CD14-positive monocyte (primary cell): ENCODE measurements around the gene RPL27. TPM values are rescaled to one million over a fixed set of nuclear protein-coding genes. Genes with fewer than 3 reads are reported as not detected.

Experiments
- DNase-seq, 3 donors: peaks; one replicate each; pipeline ENCODE4 v3.0.0-alpha.2; 2011 to 2022
- H2AFZ ChIP-seq: 2 replicates; pipeline ENCODE4 v1.6.0; 2012; ENCODE audit warnings: mild to moderate bottlenecking, low read depth, low read length, inconsistent platforms; ENCODE audit not compliant: insufficient read depth, poor library complexity, severe bottlenecking
- H3K27ac ChIP-seq, 2 donors: 1 replicate in 1 of 2; 2 replicates in 1 of 2; pipeline ENCODE4 v1.5.1; 2012 to 2013; ENCODE audit warnings: low read length in 2 of 2, control low read depth in 1 of 2, inconsistent platforms in 1 of 2, low read depth in 1 of 2, mild to moderate bottlenecking in 1 of 2
- H3K27me3 ChIP-seq, 2 donors: one replicate each; pipeline versions ENCODE4 v1.6.0 to v1.6.1; 2011 to 2013; ENCODE audit warnings: low read length in 2 of 2; ENCODE audit not compliant: control insufficient read depth in 2 of 2, insufficient read depth in 2 of 2
- H3K36me3 ChIP-seq, 2 donors: replicated peaks in 1 of 2; 1 replicate in 1 of 2; 2 replicates in 1 of 2; pipeline versions ENCODE4 v1.5.1 to v1.6.1; 2012 to 2013; ENCODE audit warnings: low read length in 2 of 2, control low read depth in 1 of 2, inconsistent platforms in 1 of 2, mild to moderate bottlenecking in 1 of 2; ENCODE audit not compliant: insufficient read depth in 2 of 2, control insufficient read depth in 1 of 2
- H3K4me1 ChIP-seq, 2 donors: 1 replicate in 1 of 2; 2 replicates in 1 of 2; pipeline versions ENCODE4 v1.5.1 to v1.6.1; 2012 to 2013; ENCODE audit warnings: low read length in 2 of 2, control low read depth in 1 of 2, inconsistent platforms in 1 of 2, mild to moderate bottlenecking in 1 of 2, moderate library complexity in 1 of 2; ENCODE audit not compliant: insufficient read depth in 2 of 2, control insufficient read depth in 1 of 2
- H3K4me2 ChIP-seq: replicated peaks from 2 replicates; pipeline ENCODE3; 2012; ENCODE audit warnings: low read length, moderate library complexity, mild to moderate bottlenecking; ENCODE audit not compliant: poor library complexity, severe bottlenecking; ENCODE audit errors: extremely low read depth
- H3K4me3 ChIP-seq, 3 experiments: fragments of 200-600 bp in 1 of 3; sonication (generic) in 1 of 3; replicated peaks in 1 of 3; 1 replicate in 2 of 3; 2 replicates in 1 of 3; pipeline ENCODE4 v1.5.1; 2011 to 2013; ENCODE audit warnings: low read length in 3 of 3, mild to moderate bottlenecking in 3 of 3, control low read depth in 2 of 3, low read depth in 2 of 3, inconsistent platforms in 1 of 3, moderate library complexity in 1 of 3
- H3K79me2 ChIP-seq: 2 replicates; pipeline ENCODE4 v1.6.0; 2012; ENCODE audit warnings: mild to moderate bottlenecking, control low read depth, inconsistent platforms, low read length, moderate library complexity; ENCODE audit not compliant: insufficient read depth
- H3K9ac ChIP-seq: 2 replicates; pipeline ENCODE4 v1.6.0; 2017; ENCODE audit warnings: low read length, mild to moderate bottlenecking; ENCODE audit not compliant: insufficient read depth, poor library complexity, severe bottlenecking
- H3K9me3 ChIP-seq, 2 donors: replicated peaks in 1 of 2; 1 replicate in 1 of 2; 2 replicates in 1 of 2; pipeline versions ENCODE4 v1.5.1 to v1.6.1; 2012 to 2013; ENCODE audit warnings: low read length in 2 of 2, control low read depth in 1 of 2; ENCODE audit not compliant: control insufficient read depth in 1 of 2, insufficient read depth in 1 of 2
- H4K20me1 ChIP-seq: 2 replicates; pipeline ENCODE4 v1.6.0; 2012; ENCODE audit warnings: mild to moderate bottlenecking, low read length, control low read depth, moderate library complexity; ENCODE audit not compliant: insufficient read depth
- H3K27ac Mint-ChIP-seq, 7 donors: one replicate each; pipeline ENCODE4 v1.8.0; 2020; ENCODE audit warnings: mild to moderate bottlenecking in 7 of 7, mixed read lengths in 7 of 7, moderate library complexity in 6 of 7, inconsistent platforms in 2 of 7
- H3K27me3 Mint-ChIP-seq, 3 donors: one replicate each; pipeline ENCODE4 v1.8.0; 2021 to 2022; ENCODE audit warnings: low read depth in 3 of 3, mild to moderate bottlenecking in 3 of 3, mixed read lengths in 3 of 3, moderate library complexity in 3 of 3, inconsistent platforms in 1 of 3
- H3K36me3 Mint-ChIP-seq, 2 donors: one replicate each; pipeline ENCODE4 v1.8.0; 2020; ENCODE audit warnings: mixed read lengths in 2 of 2, inconsistent platforms in 1 of 2, mild to moderate bottlenecking in 1 of 2
- H3K4me1 Mint-ChIP-seq: one replicate; pipeline ENCODE4 v1.8.0; 2020; ENCODE audit warnings: mild to moderate bottlenecking, mixed read lengths
- H3K4me3 Mint-ChIP-seq, 2 donors: one replicate each; pipeline ENCODE4 v1.8.0; 2020; ENCODE audit warnings: mild to moderate bottlenecking in 2 of 2, mixed read lengths in 2 of 2, moderate library complexity in 1 of 2
- H3K9me3 Mint-ChIP-seq, 7 donors: one replicate each; pipeline ENCODE4 v1.8.0; 2020 to 2022; ENCODE audit warnings: mixed read lengths in 7 of 7, mild to moderate bottlenecking in 6 of 7, moderate library complexity in 6 of 7, inconsistent platforms in 2 of 7
- WGBS: methylation state at CpG from one replicate; pipeline ENCODE4 v1.1.5; 2013; ENCODE audit warnings: missing lambda C conversion rate; ENCODE audit not compliant: insufficient coverage; 5-methylcytosine and 5-hydroxymethylcytosine counted together
- intact Hi-C, 2 donors: fragments of 100-400 bp; cut with micrococcal nuclease; formaldehyde crosslinking; loops; one replicate each; pipeline versions ENCODE4 v1.15.0 to v1.15.1; 2023
- polyA plus RNA-seq, 3 donors: library from polyadenylated mRNA; depleted of rRNA in 1 of 3; unstranded in 2 of 3; stranded (reverse) in 1 of 3; fragments of 300-500 nt in 2 of 3; fragments of >200 nt in 1 of 3; fragmentation: Illumina TruSeq in 2 of 3; gene quantifications; 1 replicate in 2 of 3; 2 replicates in 1 of 3; pipeline ENCODE4 v1.2.3, GENCODE V29; 2012 to 2021
- TF ChIP-seq, protein P1 (sequence below): fragments of 200-600 bp; IDR thresholded peaks from one replicate; pipeline ENCODE4 v1.8.0; 2022; ENCODE audit warnings: antibody characterized with exemption, mild to moderate bottlenecking

RPL27 gene
- polyA plus RNA-seq, 3 donors, result 1,073 to 2,156 (median 1,232) TPM

DNA sequence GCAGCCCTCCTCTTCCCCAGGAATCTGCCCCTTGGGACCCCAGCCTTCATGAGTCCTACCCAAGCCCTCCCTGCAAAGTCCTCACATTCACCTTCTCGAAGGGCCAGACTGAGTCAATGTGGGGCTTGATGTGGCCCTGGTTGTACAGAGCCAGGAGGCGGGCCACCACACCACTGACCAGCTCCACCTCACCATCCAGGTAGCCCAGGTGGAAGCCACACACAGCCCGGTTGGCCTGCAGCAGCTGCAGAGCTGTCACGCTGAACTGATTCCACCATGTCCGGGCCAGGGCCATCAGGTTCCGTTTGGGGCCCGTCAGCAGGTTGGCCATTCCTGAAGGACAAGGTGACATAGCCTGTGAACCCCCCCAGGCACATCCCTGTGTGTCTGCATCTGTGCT lies 18.0 kb downstream of the RPL27 start:
- H3K4me3 ChIP-seq, result no peak overlapping the region
- peaks cover 53% of the 10 kb centered on the region in 2 donors for H3K4me1 ChIP-seq
- Mint-ChIP-seq H3K27ac (peak overlapping the region in 1 of 7 donors; percentile 54), H3K27me3 (no peaks in the 10 kb centered on the region), H3K4me3 (no peak overlapping the region), H3K9me3 (no peaks in the 10 kb centered on the region), H3K4me1 (peaks cover 61% of the 10 kb centered on the region), H3K36me3 (peaks cover 48 to 50% of the 10 kb centered on the region in 2 donors)
- H3K27ac ChIP-seq, result no peak overlapping the region
- no peaks in the 10 kb centered on the region for H3K27me3 ChIP-seq
- H2AFZ ChIP-seq, result no peak overlapping the region
- TF ChIP-seq, protein P1, sequence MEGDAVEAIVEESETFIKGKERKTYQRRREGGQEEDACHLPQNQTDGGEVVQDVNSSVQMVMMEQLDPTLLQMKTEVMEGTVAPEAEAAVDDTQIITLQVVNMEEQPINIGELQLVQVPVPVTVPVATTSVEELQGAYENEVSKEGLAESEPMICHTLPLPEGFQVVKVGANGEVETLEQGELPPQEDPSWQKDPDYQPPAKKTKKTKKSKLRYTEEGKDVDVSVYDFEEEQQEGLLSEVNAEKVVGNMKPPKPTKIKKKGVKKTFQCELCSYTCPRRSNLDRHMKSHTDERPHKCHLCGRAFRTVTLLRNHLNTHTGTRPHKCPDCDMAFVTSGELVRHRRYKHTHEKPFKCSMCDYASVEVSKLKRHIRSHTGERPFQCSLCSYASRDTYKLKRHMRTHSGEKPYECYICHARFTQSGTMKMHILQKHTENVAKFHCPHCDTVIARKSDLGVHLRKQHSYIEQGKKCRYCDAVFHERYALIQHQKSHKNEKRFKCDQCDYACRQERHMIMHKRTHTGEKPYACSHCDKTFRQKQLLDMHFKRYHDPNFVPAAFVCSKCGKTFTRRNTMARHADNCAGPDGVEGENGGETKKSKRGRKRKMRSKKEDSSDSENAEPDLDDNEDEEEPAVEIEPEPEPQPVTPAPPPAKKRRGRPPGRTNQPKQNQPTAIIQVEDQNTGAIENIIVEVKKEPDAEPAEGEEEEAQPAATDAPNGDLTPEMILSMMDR, result no peak
- DNase-seq, result no peak
- no peak overlapping the region for H3K9ac ChIP-seq
- H4K20me1 ChIP-seq, result peaks cover 26% of the 10 kb centered on the region
- WGBS, result 99% methylated on average over 7 of the region's 7 CpGs
- peaks cover 11% of the 10 kb centered on the region for H3K79me2 ChIP-seq
- peaks cover 39 to 50% of the 10 kb centered on the region in 2 donors for H3K36me3 ChIP-seq
- no peaks in the 10 kb centered on the region for H3K9me3 ChIP-seq
- intact Hi-C loops, result loop anchor here in 1 of 2 donors (10.0 kb wide), 1 partner anchor 109 kb away; the partner anchor contains the start of gene BRCA1
- no peak overlapping the region for H3K4me2 ChIP-seq

DNA sequence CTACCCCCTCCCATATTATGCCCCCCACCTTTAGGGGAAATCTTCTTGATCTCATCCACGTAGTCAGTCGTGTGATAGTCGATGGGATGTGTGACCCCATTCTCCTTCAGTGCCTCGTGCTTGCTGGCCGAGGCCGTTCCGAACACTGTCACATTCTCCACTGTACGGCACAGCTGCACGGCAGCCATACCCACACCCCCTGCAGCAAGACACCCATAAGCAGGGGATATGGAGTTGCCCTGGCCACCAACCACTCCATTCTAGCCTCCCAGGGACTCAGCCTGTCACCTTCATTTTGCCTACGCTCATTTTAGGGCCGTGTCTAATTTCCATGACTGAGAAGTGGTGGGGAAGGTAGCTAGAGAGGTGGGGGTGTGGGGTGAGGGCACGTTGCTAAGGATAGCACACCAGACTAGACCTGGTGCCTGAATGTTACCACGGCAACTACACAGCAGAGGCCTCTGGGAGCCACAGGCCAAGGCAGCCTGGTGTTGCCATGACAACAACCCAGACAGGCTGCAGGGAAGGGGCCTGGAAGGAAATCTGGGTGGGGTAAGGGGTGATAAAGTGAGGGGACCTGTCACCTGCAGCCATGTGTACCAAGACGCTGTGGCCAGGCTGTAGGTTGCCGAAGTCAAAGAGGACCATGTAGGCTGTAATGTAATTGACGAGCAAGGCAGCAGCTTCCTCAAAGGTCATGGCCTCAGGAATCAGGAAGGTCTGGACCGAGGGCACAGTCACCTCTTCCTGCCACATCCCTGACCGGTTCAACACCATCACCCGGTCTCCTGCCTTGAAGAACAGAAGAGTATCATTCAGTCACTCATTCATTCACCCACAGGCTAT lies 20.0 kb downstream of the RPL27 start:
- Histone ChIP-seq H3K9ac (no peak overlapping the region), H4K20me1 (peaks cover 25% of the 10 kb centered on the region), H3K27ac (peak overlapping the region; percentile 7 to 54), H3K4me1 (peaks cover 58 to 59% of the 10 kb centered on the region in 2 donors), H2AFZ (no peak overlapping the region), H3K4me2 (peak overlapping the region; percentile 100), H3K9me3 (no peaks in the 10 kb centered on the region), H3K27me3 (no peaks in the 10 kb centered on the region), H3K79me2 (peaks cover 19% of the 10 kb centered on the region), H3K4me3 (peak overlapping the region in 1 of 3 experiments; percentile 10), H3K36me3 (peaks cover 23 to 32% of the 10 kb centered on the region in 2 donors)
- H3K4me3 Mint-ChIP-seq, result peak overlapping the region; percentile 25 to 54
- no peaks in the 10 kb centered on the region for H3K9me3 Mint-ChIP-seq
- peaks cover 0 to 2% (median 0%) of the 10 kb centered on the region in 3 donors for H3K27me3 Mint-ChIP-seq
- DNase-seq, result peak; percentile 63 to 74 (median 73)
- intact Hi-C loops, result loop anchor here in 1 of 2 donors (10.0 kb wide), 1 partner anchor 107 kb away; the partner anchor contains the start of gene BRCA1
- WGBS, result 70% methylated on average over 16 of the region's 19 CpGs
- H3K36me3 Mint-ChIP-seq, result peaks cover 32 to 34% of the 10 kb centered on the region in 2 donors
- H3K4me1 Mint-ChIP-seq, result peaks cover 62% of the 10 kb centered on the region
- H3K27ac Mint-ChIP-seq, result peak overlapping the region; percentile 72 to 91 (median 84)
- TF ChIP-seq, protein P1, result no peak
